Measurements from ENCODE around the gene CTCFL.
A peak's percentile ranks its signal among the peaks of the same experiment; 100 is the strongest.

The CTCFL gene

DNA sequence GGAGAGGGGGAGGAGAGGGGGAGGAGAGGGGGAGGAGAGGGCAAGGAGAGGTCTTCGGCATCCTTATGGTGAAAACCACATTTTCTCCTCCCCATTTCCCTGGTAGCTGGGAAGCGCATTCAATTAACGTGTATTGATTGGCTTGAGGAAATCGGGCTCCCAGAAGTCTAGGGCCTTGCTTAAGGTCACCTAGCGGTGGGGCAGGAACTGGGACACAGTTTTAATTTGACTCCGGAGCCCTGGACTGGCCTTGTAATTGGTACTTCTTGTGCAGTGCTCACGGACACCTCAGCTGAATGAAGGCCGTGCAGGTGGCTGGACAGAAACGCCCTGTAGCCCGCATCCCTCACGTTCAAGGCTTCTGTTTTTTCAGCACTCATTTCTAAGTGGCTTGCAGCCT is 42.8 kb downstream of the CTCFL start:
- Mint-ChIP-seq H3K4me3 (no peak overlapping the region), H3K4me1 (peaks cover 56% of the 10 kb centered on the region), H3K36me3 (ENCODE audit: low read depth) (no peaks in the 10 kb centered on the region), H3K27me3 (ENCODE audit: low read depth, poor library complexity) (peaks cover 29% of the 10 kb centered on the region), H3K9me3 (peaks cover 12% of the 10 kb centered on the region), H3K27ac (no peak overlapping the region)
- no peak for DNase-seq
- TF ChIP-seq, protein P1, sequence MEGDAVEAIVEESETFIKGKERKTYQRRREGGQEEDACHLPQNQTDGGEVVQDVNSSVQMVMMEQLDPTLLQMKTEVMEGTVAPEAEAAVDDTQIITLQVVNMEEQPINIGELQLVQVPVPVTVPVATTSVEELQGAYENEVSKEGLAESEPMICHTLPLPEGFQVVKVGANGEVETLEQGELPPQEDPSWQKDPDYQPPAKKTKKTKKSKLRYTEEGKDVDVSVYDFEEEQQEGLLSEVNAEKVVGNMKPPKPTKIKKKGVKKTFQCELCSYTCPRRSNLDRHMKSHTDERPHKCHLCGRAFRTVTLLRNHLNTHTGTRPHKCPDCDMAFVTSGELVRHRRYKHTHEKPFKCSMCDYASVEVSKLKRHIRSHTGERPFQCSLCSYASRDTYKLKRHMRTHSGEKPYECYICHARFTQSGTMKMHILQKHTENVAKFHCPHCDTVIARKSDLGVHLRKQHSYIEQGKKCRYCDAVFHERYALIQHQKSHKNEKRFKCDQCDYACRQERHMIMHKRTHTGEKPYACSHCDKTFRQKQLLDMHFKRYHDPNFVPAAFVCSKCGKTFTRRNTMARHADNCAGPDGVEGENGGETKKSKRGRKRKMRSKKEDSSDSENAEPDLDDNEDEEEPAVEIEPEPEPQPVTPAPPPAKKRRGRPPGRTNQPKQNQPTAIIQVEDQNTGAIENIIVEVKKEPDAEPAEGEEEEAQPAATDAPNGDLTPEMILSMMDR (IDR thresholded peaks at IDR 0.05) = no peak

DNA sequence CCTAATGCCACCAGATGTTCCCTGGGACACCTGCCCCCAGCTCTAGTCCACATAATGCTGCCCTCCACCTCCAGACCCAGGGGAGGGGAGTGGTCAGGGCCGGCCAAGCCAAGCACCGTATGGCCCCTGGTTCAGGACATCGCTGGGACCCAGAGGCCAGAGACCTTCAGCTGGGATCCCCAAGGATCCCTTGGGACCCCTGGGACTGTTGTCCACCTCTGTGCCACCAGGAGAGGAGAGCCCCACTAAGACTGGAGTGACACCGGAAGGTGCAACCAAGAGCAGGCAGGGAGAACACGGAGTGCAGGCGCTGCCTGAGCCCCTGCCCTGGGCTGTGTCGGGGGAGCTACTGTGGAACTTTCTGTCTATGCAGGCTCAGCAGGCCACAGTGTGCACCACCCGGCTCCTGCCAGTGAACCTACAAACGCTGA is 43.6 kb downstream of the CTCFL start:
- Mint-ChIP-seq H3K36me3 (ENCODE audit: low read depth) (no peaks in the 10 kb centered on the region), H3K27ac (peak overlapping the region; percentile 39), H3K9me3 (peaks cover 12% of the 10 kb centered on the region), H3K4me1 (peaks cover 56% of the 10 kb centered on the region), H3K27me3 (ENCODE audit: low read depth, poor library complexity) (peaks cover 25% of the 10 kb centered on the region), H3K4me3 (no peak overlapping the region)
- TF ChIP-seq, protein P1 (IDR thresholded peaks at IDR 0.05) = no peak
- no peak for DNase-seq

DNA sequence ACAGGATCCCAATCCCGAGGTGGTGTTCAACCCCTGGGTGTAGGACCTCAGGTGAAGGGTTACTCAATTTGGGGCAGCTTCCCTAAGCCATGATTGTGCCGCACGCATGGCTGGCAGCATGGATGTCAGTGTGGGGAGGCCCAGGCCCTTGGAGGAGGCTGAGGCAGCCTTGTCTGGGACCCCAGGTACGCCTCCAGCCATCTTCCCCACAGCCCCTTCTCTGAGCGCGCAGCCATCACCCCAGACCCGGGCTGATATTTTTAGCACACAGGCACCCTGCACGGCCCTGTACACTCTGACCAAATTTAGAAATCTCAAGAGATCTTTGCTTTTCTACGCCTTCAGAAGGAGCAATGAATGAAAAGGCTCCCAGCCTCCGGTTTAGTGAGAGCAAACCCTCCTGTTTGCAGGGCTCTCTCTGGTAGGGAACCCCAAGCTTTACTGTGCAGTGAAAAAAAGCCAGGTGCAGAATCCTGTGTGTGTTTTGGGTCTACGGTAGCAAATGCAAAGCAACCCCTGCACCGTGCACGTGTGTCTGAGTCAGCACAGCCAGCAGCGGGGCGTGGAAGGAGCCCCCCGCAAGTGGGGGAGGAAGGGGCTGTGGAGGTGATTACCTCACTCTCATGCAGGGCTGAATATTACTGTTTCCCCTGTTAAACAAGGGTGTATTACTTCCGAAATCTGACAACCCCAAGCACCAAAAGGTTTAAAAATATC is 44.3 kb downstream of the CTCFL start:
- H3K27ac Mint-ChIP-seq = no peak overlapping the region
- no peaks in the 10 kb centered on the region for H3K36me3 Mint-ChIP-seq (ENCODE audit: low read depth)
- peaks cover 56% of the 10 kb centered on the region for H3K4me1 Mint-ChIP-seq
- H3K4me3 Mint-ChIP-seq = no peak overlapping the region
- H3K9me3 Mint-ChIP-seq = peaks cover 5% of the 10 kb centered on the region
- H3K27me3 Mint-ChIP-seq (ENCODE audit: low read depth, poor library complexity) = peaks cover 29% of the 10 kb centered on the region
- no peak for DNase-seq
- TF ChIP-seq, protein P1 (IDR thresholded peaks at IDR 0.05) = no peak

DNA sequence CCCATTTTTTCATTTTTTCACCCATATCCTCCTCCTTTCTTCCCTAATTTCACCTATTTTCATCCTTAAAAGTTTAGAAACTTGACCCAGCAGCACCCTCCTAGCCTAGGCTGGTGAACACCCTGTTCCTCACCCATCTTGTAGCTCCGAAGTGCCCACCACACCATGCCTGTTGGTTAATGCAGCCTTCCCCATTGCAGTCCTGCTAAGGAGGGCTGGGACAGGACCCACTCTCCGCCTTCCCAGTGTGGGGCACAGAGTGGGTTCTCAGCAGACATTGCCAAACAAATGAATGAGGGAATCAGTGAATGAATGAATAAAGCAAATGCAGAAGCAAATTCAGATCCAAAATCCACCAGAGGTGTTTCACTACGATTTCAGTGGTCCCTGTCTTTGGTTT is 45.7 kb downstream of the CTCFL start:
- H3K36me3 Mint-ChIP-seq (ENCODE audit: low read depth) = no peaks in the 10 kb centered on the region
- peaks cover 31% of the 10 kb centered on the region for H3K27me3 Mint-ChIP-seq (ENCODE audit: low read depth, poor library complexity)
- no peaks in the 10 kb centered on the region for H3K9me3 Mint-ChIP-seq
- peaks cover 54% of the 10 kb centered on the region for H3K4me1 Mint-ChIP-seq
- H3K4me3 Mint-ChIP-seq = no peak overlapping the region
- H3K27ac Mint-ChIP-seq = no peak overlapping the region
- TF ChIP-seq, protein P1 (IDR thresholded peaks at IDR 0.05) = no peak
- DNase-seq = no peak

DNA sequence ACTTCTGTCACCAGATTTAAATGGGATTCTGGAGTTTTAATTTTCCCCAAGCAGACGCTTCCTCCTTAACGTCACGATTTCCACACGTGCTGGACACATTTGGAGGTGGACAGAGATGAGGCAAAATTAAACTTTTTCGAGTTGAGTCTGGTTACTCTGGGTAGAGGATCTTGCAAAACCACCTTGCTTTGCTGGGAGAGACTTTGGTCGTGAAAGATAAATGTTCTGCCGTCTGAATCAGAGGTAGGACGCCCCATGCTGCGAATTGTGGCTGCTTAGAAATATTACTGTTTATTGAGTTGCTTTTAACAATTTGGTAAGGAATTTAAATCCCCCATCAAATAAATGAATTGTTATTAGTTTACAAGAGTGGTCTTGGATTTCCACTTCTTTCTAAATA is 46.8 kb downstream of the CTCFL start:
- Mint-ChIP-seq H3K9me3 (no peaks in the 10 kb centered on the region), H3K27me3 (ENCODE audit: low read depth, poor library complexity) (peaks cover 36% of the 10 kb centered on the region)

More for the DNA sequence above, 46.8 kb downstream of the CTCFL start:
- Mint-ChIP-seq H3K4me1 (peaks cover 54% of the 10 kb centered on the region), H3K36me3 (ENCODE audit: low read depth) (no peaks in the 10 kb centered on the region), H3K27ac (no peak overlapping the region), H3K4me3 (no peak overlapping the region)
- TF ChIP-seq, protein P1 (IDR thresholded peaks at IDR 0.05) = no peak
- no peak for DNase-seq

Measured in nephron progenitor cell (in vitro differentiated cells).